ENCODE measurements around the gene CACNG1.
A peak's percentile ranks its signal among the peaks of the same experiment; 100 is the strongest.

CACNG1 gene

DNA sequence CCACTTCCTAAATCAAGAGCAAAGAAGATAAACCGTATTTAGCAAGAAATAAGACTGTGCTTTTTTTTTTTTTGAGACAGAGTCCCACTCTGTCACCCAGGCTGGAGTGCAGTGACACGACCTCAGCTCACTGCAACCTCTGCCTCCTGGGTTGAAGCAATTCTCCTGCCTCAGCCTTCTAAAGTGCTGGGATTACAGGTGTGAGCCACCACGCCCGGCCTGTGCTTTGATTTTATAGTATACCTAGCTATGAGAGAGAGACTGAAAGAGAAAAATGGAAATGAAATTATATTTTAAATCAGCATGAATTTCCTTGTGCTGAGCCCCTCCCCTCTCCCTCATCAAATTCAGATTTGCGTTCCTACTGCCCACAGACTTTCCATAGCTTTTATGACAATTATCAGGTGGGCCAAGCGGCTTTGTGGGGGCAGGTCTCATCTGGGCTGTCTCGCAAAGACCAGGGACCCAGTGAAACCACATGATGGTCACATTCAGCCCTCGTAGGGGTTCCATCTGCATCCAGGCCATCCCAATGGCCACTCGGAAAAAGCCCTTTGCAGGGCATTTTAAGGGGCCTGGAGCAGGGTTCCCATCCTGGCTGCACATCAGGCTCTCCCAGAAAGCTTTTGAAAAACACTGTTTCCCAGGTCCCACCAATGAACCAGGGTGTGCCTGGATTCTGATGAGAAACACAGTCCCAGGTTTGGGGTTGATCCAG is 8.5 kb downstream of the CACNG1 start:
- H3K4me3 Mint-ChIP-seq = no peak overlapping the region
- no peaks in the 10 kb centered on the region for H3K36me3 Mint-ChIP-seq (ENCODE audit: low read depth)
- H3K4me1 Mint-ChIP-seq (ENCODE audit: low read depth) = no peaks in the 10 kb centered on the region
- DNase-seq = no peak
- H3K9me3 Mint-ChIP-seq = peaks cover 19% of the 10 kb centered on the region
- no peaks in the 10 kb centered on the region for H3K27me3 Mint-ChIP-seq
- no peak overlapping the region for H3K27ac Mint-ChIP-seq

DNA sequence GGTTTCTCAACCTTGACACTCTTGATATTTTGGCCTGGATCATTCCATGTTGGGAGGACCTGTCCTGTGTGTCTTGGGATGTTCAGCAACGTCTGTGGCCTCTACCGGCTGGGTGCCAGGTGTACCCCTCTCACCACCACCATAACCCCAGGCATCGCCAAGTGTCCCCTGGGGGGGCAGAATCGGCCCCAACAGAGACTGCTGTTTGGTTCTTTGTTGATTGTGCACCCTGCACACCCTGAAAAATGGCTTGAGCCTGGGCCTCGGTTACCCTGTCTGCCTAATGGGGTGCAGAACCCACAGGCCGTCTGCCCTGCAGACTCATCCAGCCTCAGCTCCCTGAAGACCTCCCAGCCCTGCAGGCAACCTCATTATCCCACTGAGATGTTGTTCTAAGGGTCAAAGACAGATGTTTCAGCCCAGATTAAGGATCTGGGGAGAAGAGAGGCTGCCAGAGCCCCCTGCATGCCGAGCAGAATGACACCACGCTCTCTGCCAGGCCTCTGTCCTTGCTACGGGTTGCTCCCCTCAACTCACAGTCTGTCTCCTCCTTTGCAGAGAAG is 9.2 kb downstream of the CACNG1 start:
- Mint-ChIP-seq H3K36me3 (ENCODE audit: low read depth) (no peaks in the 10 kb centered on the region), H3K9me3 (peaks cover 14% of the 10 kb centered on the region), H3K4me3 (no peak overlapping the region), H3K27me3 (no peaks in the 10 kb centered on the region), H3K27ac (no peak overlapping the region), H3K4me1 (ENCODE audit: low read depth) (no peaks in the 10 kb centered on the region)
- peak; percentile 11 for DNase-seq

DNA sequence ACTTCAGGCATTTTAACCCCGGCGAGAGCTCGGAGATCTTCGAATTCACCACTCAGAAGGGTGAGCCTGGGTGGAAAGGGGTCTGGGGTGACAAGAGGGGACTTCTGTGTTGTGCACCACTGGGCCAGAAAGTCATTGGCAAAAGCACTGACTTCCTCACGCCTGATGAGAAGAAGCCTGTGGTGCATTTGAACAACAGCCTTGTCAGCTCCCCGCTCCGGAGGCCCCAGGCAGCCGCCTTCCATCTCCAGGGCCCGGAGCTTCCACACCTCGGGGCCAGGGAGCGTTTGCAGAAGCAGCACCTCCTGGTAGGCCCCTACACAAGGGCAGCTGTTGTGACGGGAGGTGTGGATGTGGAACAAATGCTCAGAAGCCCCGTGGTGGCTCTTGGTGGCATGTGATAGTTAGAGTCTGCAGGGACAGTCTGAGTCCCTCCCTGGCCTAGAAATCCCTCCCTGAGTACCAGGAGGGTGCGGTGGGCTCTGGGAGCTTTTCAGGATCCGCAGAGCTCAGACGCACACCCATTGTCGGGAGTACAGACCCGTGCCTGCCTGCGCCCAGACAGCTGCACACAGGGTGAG is 9.7 kb downstream of the CACNG1 start:
- Mint-ChIP-seq H3K27me3 (no peaks in the 10 kb centered on the region), H3K4me3 (no peak overlapping the region), H3K4me1 (ENCODE audit: low read depth) (no peaks in the 10 kb centered on the region), H3K27ac (no peak overlapping the region), H3K9me3 (peaks cover 8% of the 10 kb centered on the region), H3K36me3 (ENCODE audit: low read depth) (no peaks in the 10 kb centered on the region)
- DNase-seq = peak; percentile 14

DNA sequence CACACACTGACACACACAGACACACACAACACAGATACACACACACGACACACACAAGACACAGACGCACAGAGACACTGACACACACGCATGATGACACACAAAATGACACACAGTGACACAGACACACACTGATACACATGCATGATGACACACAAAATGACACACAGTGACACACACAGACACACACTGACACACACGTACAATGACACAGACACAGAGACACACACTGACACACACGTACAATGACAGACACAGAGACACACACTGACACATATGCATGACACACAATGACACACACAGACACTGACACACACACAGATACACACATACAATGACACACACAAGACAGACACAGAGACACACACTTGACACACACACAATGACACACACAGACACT is 10.3 kb downstream of the CACNG1 start:
- H3K27me3 Mint-ChIP-seq = no peaks in the 10 kb centered on the region
- no peaks in the 10 kb centered on the region for H3K4me1 Mint-ChIP-seq (ENCODE audit: low read depth)
- no peaks in the 10 kb centered on the region for H3K36me3 Mint-ChIP-seq (ENCODE audit: low read depth)
- DNase-seq = no peak
- H3K9me3 Mint-ChIP-seq = peaks cover 3% of the 10 kb centered on the region
- no peak overlapping the region for H3K4me3 Mint-ChIP-seq
- H3K27ac Mint-ChIP-seq = no peak overlapping the region

DNA sequence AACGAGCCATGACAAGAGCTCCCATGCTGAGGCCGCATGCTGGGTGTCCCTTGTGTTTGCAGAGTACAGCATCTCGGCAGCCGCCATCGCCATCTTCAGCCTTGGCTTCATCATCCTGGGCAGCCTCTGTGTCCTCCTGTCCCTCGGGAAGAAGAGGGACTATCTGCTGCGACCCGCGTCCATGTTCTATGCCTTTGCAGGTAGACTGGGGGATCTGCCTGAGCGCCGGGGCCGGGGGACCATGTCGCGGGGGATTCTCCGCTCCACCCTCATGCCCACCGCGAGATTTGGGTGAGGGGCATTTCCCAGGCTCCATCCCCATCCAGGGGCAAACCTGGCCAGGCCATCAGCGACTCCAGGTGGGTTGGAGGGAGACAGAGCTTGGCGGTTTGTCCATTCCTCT is 10.7 kb downstream of the CACNG1 start:
- Mint-ChIP-seq H3K36me3 (ENCODE audit: low read depth) (no peaks in the 10 kb centered on the region), H3K4me1 (ENCODE audit: low read depth) (no peaks in the 10 kb centered on the region), H3K27me3 (no peaks in the 10 kb centered on the region), H3K4me3 (no peak overlapping the region), H3K9me3 (no peaks in the 10 kb centered on the region), H3K27ac (no peak overlapping the region)
- DNase-seq = peak; percentile 13

DNA sequence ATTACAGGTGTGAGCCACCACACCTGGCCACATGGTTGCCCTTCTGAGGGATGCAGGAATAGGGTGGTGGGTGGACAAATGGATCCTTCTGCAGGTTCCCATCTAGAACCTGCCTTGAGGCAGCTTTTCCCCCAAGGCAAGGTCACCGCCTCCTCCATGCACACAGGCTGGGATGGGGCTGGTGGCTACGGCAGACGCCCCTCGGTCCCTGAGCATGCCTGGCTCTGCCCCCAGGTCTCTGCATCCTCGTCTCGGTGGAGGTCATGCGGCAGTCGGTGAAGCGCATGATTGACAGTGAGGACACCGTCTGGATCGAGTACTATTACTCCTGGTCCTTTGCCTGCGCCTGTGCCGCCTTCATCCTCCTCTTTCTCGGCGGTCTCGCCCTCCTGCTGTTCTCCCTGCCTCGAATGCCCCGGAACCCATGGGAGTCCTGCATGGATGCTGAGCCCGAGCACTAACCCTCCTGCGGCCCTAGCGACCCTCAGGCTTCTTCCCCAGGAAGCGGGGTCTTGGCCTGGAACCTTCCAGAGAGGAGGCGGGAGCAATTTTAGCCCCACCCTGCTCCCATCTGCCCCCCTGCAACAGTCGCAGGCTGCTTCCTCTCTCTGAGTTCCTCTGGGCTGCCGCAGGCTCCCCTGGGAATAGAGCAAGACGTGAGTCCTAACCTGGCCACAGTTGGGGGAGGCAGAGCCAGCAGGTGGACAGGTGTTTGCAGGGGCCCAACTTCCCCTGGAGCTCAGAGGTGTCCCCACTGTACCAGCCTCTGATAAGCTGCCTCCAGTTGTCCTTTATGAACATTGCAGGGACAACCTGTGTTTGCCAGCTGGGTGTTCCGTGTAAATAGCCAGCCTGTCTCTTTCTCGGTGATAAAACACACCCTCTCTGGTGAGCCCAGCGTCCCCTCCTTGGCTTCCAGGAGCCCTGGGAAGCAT is 11.7 kb downstream of the CACNG1 start:
- Mint-ChIP-seq H3K4me1 (ENCODE audit: low read depth) (no peaks in the 10 kb centered on the region), H3K4me3 (no peak overlapping the region), H3K36me3 (ENCODE audit: low read depth) (peaks cover 3% of the 10 kb centered on the region), H3K27me3 (no peaks in the 10 kb centered on the region), H3K9me3 (no peaks in the 10 kb centered on the region), H3K27ac (no peak overlapping the region)
- peak; percentile 11 for DNase-seq

DNA sequence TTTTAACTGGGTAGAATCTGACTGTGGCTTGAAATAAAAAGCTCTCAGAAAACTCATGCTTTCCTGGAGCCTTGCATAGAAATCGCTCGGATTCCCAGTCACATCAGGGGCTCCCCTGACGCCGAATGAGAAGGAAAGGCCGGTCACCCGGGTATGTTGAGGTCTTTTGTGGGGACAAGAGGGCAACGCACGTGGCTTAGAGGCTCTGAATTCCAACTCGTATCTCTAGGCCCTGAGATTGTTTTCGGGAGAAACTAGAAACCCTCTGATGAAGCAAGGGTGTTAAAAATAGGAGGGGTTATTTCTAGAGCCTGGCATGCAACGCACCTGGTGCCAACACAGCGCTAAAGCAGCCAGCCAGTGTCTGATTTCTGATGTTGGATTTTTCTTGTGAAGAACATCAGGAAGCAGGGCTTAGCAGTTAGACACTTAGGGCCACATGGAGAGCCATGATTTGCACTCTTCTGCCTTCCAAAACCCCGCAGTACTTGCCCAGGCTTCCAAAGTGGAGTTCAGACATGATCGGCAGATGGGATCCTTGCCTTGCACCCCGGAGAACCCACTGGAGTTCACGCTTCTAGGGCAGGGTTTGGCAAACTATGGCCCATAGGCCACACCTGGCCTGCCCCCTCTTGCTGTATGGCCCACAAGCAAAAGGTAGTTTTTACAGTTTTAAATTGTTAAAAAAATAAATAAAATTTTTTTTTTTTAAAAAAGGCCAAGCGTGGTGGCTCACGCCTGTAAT is 12.6 kb downstream of the CACNG1 start:
- Mint-ChIP-seq H3K36me3 (ENCODE audit: low read depth) (peaks cover 3% of the 10 kb centered on the region), H3K27ac (no peak overlapping the region), H3K4me3 (no peak overlapping the region), H3K4me1 (ENCODE audit: low read depth) (no peaks in the 10 kb centered on the region), H3K9me3 (no peaks in the 10 kb centered on the region), H3K27me3 (no peaks in the 10 kb centered on the region)
- DNase-seq = no peak

DNA sequence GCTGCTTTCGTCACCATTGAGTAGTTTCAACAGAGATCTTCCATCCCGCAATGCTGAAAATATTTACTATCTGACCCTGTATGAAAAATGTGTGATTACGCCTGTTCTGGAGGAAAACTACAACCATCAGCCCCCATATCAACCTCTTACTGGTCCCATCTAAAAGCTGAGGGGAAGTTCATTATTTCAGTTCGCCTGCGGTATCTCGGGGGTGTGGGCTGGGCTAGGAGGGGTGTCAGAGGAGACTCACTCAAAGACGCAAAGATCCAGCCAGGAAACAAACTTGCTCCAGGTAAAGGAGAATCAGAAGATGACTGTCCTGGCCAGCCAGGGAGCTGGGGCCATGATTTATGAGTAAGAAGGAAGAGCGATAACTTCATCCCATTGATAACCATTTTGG is 13.7 kb downstream of the CACNG1 start:
- Mint-ChIP-seq H3K9me3 (no peaks in the 10 kb centered on the region), H3K36me3 (ENCODE audit: low read depth) (peaks cover 3% of the 10 kb centered on the region), H3K27ac (no peak overlapping the region), H3K4me1 (ENCODE audit: low read depth) (no peaks in the 10 kb centered on the region), H3K4me3 (no peak overlapping the region), H3K27me3 (no peaks in the 10 kb centered on the region)
- no peak for DNase-seq

DNA sequence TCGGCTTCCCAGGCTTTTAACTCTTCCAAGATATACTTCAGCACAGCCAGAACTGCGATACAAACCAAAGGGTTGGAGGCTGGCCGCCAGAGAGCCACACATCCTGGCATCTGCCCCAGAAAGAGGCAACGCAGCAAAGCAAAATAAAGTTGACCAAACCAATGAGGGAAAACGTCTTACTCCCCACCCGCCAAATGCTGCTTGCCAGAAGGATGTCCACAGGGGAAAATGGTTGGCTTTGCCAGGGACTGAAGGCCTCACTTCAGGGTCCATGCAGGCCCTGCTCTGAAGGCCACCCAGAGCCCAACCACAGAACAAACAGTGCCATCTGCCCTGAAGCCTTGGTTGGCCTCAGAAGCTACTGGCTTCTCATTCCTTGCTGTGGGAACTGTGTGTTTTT is 15.0 kb downstream of the CACNG1 start:
- no peak for DNase-seq
- no peaks in the 10 kb centered on the region for H3K9me3 Mint-ChIP-seq
- no peak overlapping the region for H3K4me3 Mint-ChIP-seq
- no peaks in the 10 kb centered on the region for H3K4me1 Mint-ChIP-seq (ENCODE audit: low read depth)
- H3K36me3 Mint-ChIP-seq (ENCODE audit: low read depth) = peaks cover 3% of the 10 kb centered on the region
- no peaks in the 10 kb centered on the region for H3K27me3 Mint-ChIP-seq
- no peak overlapping the region for H3K27ac Mint-ChIP-seq

DNA sequence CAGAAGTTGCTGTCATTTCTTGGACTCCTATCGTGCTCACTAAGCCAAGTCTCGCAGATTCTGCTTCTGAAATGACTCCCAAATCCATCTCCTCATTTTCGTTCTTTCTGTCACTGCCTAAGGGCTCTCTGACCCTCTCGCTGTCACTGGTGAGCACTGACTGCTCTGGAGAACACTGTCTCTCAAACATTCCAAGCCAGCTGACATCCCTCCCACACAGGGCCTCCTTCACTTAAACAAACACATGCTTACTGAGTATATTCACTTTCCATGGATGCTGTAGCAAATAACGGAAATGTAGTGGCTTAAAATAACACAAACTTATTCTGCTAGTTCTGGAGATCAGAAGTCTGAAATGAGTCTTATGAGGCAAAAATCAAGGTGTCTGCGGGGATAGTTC is 18.8 kb downstream of the CACNG1 start:
- no peaks in the 10 kb centered on the region for H3K9me3 Mint-ChIP-seq
- no peak overlapping the region for H3K4me3 Mint-ChIP-seq
- H3K27ac Mint-ChIP-seq = no peak overlapping the region
- H3K36me3 Mint-ChIP-seq (ENCODE audit: low read depth) = peaks cover 3% of the 10 kb centered on the region
- DNase-seq = no peak
- H3K4me1 Mint-ChIP-seq (ENCODE audit: low read depth) = no peaks in the 10 kb centered on the region
- H3K27me3 Mint-ChIP-seq = no peaks in the 10 kb centered on the region

DNA sequence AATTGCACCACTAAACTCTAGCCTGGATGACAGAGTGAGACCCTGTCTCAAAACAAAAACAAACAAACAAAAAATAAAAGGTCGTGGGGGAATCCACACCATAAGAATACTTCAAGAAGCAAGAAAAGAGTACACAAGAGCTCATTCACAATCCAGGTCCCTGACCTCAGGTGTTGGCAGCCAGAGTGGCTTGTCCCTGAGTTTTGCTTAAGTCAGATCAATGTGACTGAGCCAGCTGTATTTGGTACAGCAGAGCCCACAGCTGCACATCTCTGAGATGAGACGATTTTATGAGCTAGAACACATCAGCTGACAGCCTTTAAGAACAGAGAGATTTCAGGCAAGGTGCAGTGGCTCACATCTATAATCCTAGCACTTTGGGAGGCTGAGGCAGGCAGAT is 22.4 kb downstream of the CACNG1 start:
- no peak for DNase-seq
- Mint-ChIP-seq H3K9me3 (no peaks in the 10 kb centered on the region), H3K4me3 (no peak overlapping the region), H3K4me1 (ENCODE audit: low read depth) (no peaks in the 10 kb centered on the region), H3K27ac (no peak overlapping the region), H3K27me3 (no peaks in the 10 kb centered on the region), H3K36me3 (ENCODE audit: low read depth) (peaks cover 8% of the 10 kb centered on the region)

DNA sequence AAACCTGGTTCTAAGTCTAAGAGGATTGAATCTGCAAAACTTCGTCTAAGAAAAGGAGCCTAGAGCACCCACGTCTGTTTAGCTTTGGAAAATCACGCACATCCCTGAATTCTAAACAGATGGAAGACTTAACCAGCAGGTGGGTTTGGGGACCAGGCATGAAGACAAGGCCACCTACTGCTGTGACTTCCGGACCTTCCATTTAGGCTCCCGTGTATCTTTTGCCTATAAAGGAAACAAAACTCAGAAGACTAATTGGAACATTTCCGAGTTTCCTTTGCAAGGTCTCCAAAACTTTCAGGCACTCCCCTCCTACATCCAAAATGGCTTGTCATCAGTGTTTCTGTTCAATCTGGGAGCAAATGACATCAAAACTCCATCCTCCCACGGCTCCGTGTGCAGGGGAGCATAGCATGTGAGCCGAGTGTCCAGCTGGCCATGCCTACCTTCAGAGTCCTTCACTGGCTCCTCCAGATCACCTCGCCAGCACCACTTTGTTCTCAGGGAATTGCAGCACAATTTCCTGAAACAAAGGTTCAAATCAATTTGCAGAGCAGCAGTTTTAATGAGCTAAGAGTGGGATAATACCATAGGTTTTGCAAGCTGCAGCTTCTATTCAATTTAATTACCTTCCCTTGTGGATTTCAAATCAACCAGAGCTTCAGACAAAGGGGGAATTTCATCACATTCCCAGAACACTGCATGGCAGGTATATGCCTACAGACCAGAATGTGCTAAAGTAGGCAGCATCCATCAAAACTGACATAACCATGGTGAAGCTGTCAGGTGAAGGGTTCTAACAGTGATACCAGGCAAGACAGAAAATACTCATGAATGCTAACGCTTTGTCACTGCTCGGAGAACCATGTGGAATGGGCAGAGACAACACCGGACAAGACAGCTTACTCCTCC is 23.5 kb downstream of the CACNG1 start:
- H3K9me3 Mint-ChIP-seq = no peaks in the 10 kb centered on the region
- H3K4me1 Mint-ChIP-seq (ENCODE audit: low read depth) = no peaks in the 10 kb centered on the region
- no peak for DNase-seq
- H3K36me3 Mint-ChIP-seq (ENCODE audit: low read depth) = peaks cover 17% of the 10 kb centered on the region
- H3K4me3 Mint-ChIP-seq = no peak overlapping the region
- no peak overlapping the region for H3K27ac Mint-ChIP-seq
- H3K27me3 Mint-ChIP-seq = no peaks in the 10 kb centered on the region

DNA sequence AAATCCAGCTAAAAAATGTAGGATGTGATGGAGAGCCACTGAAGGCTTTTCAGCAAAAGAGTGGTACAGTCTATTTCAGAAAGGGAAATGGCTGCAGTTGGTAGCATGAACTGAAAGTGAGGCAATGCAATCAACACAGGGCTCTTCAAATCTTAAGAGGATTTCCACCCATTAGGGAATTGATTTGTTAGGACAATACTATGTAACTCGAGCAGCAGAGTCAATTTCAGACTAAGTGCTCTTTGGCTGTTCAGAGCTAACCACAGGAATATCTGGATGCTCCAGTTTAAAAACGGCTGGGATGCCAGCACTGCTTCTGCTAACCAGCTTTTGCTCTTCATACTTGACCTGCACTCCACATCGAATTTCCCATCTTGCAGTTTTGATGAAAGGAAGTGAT is 24.6 kb downstream of the CACNG1 start:
- no peaks in the 10 kb centered on the region for H3K27me3 Mint-ChIP-seq
- no peaks in the 10 kb centered on the region for H3K4me1 Mint-ChIP-seq (ENCODE audit: low read depth)
- H3K27ac Mint-ChIP-seq = no peak overlapping the region
- no peaks in the 10 kb centered on the region for H3K9me3 Mint-ChIP-seq
- DNase-seq = no peak
- no peak overlapping the region for H3K4me3 Mint-ChIP-seq
- peaks cover 28% of the 10 kb centered on the region for H3K36me3 Mint-ChIP-seq (ENCODE audit: low read depth)

Data from activated T-cell treated with anti-CD3 and anti-CD28 coated beads, Interleukin-2, amount 50 U/mL, for 24 hours (primary cell).